ENCODE data around the gene CAMK2N2.

The CAMK2N2 gene

GRCh38 chr3:184261270-184261853, at the start of gene CAMK2N2:
Gene CAMK2N2 (minus strand): TSS chr3:184261553. CDS start chr3:184261285, 268 bp downstream.
- no peak for FAIRE-seq

- no peak for FAIRE-seq
These were observed 47.4 kb upstream of the CAMK2N2 start for GRCh38 chr3:184308744-184309143.

GRCh38 chr3:184307915-184308314, 46.6 kb upstream of the CAMK2N2 start:
- FAIRE-seq = no peak

- FAIRE-seq = no peak
These were observed 45.1 kb upstream of the CAMK2N2 start for GRCh38 chr3:184306341-184306972.

- FAIRE-seq = no peak
These were observed 44.2 kb upstream of the CAMK2N2 start for GRCh38 chr3:184305577-184305976.

- FAIRE-seq = no peak
These were observed 39.0 kb upstream of the CAMK2N2 start for GRCh38 chr3:184300378-184300720.

- no peak for FAIRE-seq
These were observed 38.4 kb upstream of the CAMK2N2 start for GRCh38 chr3:184299488-184300377.

GRCh38 chr3:184298759-184299487, 37.6 kb upstream of the CAMK2N2 start, which contains the start of gene PSMD2:
Gene PSMD2 (plus strand): TSS chr3:184299241. CDS start chr3:184299267, 26 bp downstream.
- FAIRE-seq = no peak

GRCh38 chr3:184296616-184297015, 35.3 kb upstream of the CAMK2N2 start:
- FAIRE-seq = no peak

- FAIRE-seq = no peak
These were observed 34.4 kb upstream of the CAMK2N2 start for GRCh38 chr3:184295771-184296170.

- FAIRE-seq = no peak
These were observed 30.5 kb upstream of the CAMK2N2 start for GRCh38 chr3:184291738-184292445.

- no peak for FAIRE-seq
These were observed 29.8 kb upstream of the CAMK2N2 start for GRCh38 chr3:184291044-184291737.

GRCh38 chr3:184290331-184290730, 29.0 kb upstream of the CAMK2N2 start:
- no peak for FAIRE-seq

GRCh38 chr3:184289426-184289938, 28.1 kb upstream of the CAMK2N2 start:
- no peak for FAIRE-seq

GRCh38 chr3:184284696-184285095, 23.3 kb upstream of the CAMK2N2 start:
- FAIRE-seq = no peak

GRCh38 chr3:184283681-184284080, 22.3 kb upstream of the CAMK2N2 start:
- FAIRE-seq = no peak

GRCh38 chr3:184282941-184283340, 21.6 kb upstream of the CAMK2N2 start:
- no peak for FAIRE-seq

- FAIRE-seq = no peak
These were observed 16.0 kb upstream of the CAMK2N2 start for GRCh38 chr3:184277366-184277765.

GRCh38 chr3:184275961-184276910, 14.9 kb upstream of the CAMK2N2 start, which contains the start of gene ECE2:
Gene ECE2 (plus strand): TSS chr3:184276022. CDS start chr3:184276154, 132 bp downstream.
- FAIRE-seq = no peak

- no peak for FAIRE-seq
These were observed 14.0 kb upstream of the CAMK2N2 start for GRCh38 chr3:184275381-184275701.

Measured in A204.1 (cell line).